ENCODE data around the gene BCAR3. TPM values are rescaled to one million over a fixed set of nuclear protein-coding genes. Genes with fewer than 3 reads are reported as not detected.
"Not testable (repeated sequence)": the region's sequence is repeated elsewhere in the genome, so short reads cannot be mapped to it uniquely, and the experiment has no call there.

BCAR3 gene
- total RNA-seq, 2 donors from 2014 or later: 45.2 to 47.7 TPM

DNA sequence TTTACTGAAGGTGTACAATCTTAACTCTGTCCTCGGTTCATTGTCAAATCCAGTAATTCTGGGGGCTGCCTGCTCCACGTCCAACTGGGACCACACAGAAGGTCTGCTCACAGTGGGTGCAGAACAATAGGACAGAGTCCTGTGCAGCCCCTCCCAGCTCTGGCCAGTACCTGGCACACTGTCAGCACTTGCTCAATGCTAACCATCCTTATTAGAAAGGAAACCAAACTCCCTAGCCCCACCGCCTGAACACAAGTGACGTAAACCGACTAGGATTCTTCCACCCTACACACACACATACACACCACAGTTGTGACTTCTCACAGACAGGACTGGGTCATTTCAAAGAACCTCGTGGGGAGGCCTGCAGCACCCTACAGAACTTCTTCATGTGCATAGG is 5.2 kb downstream of the BCAR3 start:
- intact Hi-C loops (cut with DNase I): no loop called here
- H3K27ac ChIP-seq: no peak overlapping the region
- H3K27me3 ChIP-seq: no peaks in the 10 kb centered on the region
- H3K9ac ChIP-seq (ENCODE audit: low read depth in 2 of 2, low read length in 2 of 2): no peak overlapping the region
- TF ChIP-seq, protein P1, sequence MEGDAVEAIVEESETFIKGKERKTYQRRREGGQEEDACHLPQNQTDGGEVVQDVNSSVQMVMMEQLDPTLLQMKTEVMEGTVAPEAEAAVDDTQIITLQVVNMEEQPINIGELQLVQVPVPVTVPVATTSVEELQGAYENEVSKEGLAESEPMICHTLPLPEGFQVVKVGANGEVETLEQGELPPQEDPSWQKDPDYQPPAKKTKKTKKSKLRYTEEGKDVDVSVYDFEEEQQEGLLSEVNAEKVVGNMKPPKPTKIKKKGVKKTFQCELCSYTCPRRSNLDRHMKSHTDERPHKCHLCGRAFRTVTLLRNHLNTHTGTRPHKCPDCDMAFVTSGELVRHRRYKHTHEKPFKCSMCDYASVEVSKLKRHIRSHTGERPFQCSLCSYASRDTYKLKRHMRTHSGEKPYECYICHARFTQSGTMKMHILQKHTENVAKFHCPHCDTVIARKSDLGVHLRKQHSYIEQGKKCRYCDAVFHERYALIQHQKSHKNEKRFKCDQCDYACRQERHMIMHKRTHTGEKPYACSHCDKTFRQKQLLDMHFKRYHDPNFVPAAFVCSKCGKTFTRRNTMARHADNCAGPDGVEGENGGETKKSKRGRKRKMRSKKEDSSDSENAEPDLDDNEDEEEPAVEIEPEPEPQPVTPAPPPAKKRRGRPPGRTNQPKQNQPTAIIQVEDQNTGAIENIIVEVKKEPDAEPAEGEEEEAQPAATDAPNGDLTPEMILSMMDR (IDR thresholded peaks at IDR 0.05): no peak
- DNase-seq: no peak
- peaks cover 8% of the 10 kb centered on the region for H3K4me1 ChIP-seq
- no peaks in the 10 kb centered on the region for H3K36me3 ChIP-seq
- no peak overlapping the region for H3K4me3 ChIP-seq
- H3K9me3 ChIP-seq: no peaks in the 10 kb centered on the region

DNA sequence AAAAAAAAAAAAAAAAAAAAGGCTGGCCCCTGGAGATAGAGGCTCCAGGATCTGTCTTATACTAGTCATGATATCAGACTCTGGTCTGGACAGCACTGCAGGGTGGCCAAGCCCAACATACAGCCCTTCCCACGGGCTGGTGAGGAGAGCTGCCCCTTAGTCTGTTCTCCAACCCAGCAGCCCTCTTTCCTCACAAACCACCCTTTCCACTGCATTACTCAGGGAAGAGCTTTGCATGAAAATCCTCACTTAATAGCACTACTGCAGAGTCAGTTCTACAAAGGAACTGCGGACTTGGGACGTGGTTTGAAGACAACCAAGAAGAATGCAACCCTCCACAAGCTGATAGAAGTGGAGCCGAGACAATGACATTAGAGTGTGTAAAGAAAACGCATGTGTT is 5.7 kb downstream of the BCAR3 start:
- Histone ChIP-seq H3K36me3 (no peaks in the 10 kb centered on the region), H3K4me1 (peaks cover 8% of the 10 kb centered on the region), H3K27me3 (no peaks in the 10 kb centered on the region), H3K9ac (ENCODE audit: low read depth in 2 of 2, low read length in 2 of 2) (no peak overlapping the region), H3K4me3 (no peak overlapping the region), H3K27ac (no peak overlapping the region), H3K9me3 (no peaks in the 10 kb centered on the region)
- intact Hi-C loops (cut with DNase I): no loop called here
- no peak for DNase-seq
- TF ChIP-seq, protein P1 (IDR thresholded peaks at IDR 0.05): no peak

DNA sequence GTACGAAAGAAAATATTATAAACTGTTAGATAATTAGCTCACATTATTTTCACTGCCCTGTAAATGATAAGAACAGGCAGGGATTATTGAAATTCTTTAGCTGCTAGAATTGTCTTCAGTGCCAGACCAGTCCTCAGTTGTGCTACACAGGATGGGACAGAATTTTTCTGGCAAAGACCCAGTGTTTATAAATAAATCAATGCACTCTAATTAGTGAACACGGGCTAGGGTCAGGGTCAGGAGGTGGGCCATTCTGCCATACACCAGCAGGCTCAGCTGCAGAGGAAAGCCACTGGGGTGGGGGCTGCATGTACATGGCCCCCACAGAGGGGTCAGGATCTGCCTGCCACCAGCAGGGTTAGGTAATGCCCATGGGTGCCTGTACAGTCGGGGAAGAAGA is 6.4 kb downstream of the BCAR3 start:
- Histone ChIP-seq H3K27me3 (no peaks in the 10 kb centered on the region), H3K9me3 (no peaks in the 10 kb centered on the region), H3K9ac (ENCODE audit: low read depth in 2 of 2, low read length in 2 of 2) (no peak overlapping the region), H3K27ac (no peak overlapping the region), H3K4me3 (no peak overlapping the region), H3K36me3 (no peaks in the 10 kb centered on the region), H3K4me1 (peaks cover 8% of the 10 kb centered on the region)
- DNase-seq: no peak
- intact Hi-C loops (cut with DNase I): no loop called here
- TF ChIP-seq, protein P1 (IDR thresholded peaks at IDR 0.05): no peak

DNA sequence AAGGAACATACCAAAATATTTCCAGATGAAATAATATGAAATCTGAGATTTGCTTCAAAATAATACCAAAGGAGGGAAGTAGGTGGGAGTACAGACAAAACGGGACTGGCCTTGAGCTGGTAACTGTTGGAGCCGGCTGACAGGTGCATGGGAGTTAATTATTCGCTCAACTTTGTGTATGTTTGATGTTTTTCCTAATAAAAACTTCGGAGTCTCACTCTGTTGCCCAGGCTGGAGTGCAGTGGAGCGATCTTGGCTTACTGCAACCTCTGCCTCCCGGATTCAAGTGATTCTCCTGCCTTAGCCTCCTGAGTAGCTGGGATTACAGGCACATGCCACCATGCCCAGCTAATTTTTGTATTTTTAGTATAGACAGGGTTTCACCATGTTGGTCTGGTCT is 7.6 kb downstream of the BCAR3 start:
- H3K36me3 ChIP-seq; H3K9me3 ChIP-seq; H3K27ac ChIP-seq; H3K4me3 ChIP-seq; DNase-seq; H3K4me1 ChIP-seq; H3K9ac ChIP-seq (ENCODE audit: low read depth in 2 of 2, low read length in 2 of 2); H3K27me3 ChIP-seq; intact Hi-C loops (cut with DNase I): not testable (repeated sequence)

DNA sequence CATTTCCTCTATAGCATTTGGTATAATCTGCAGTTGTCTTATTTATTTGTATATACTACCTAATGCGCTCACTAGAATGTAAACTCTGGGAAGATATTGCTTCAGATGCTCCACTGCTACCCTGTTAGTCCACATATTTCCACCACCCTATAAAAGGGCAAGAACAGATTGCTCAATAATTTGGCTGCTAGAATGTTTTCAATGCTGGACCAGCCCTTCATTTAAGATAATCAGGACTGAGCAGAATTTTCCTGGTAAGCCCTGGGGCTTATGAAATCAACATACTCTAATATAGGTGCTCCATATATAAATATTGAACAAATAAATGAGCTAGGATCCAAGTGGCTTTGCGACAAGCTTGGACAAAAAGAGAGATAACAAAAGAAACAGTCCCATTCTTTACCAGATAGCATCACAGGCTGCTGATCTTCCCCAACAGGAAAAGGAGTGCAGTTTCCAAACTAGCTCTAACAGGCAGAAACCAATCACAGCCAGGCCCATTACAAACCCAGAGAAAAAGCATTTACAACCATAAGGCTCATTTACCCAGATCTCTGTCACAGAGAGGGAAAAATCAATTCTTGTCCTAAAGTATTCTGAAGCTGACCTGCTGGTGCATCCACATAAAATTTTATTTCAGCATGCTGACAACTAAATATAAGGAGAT is 8.3 kb downstream of the BCAR3 start:
- Histone ChIP-seq H3K27me3 (no peaks in the 10 kb centered on the region), H3K4me1 (peaks cover 8% of the 10 kb centered on the region), H3K4me3 (no peak overlapping the region), H3K27ac (no peak overlapping the region), H3K9ac (ENCODE audit: low read depth in 2 of 2, low read length in 2 of 2) (no peak overlapping the region), H3K9me3 (no peaks in the 10 kb centered on the region), H3K36me3 (no peaks in the 10 kb centered on the region)
- intact Hi-C loops (cut with DNase I): no loop called here
- no peak for DNase-seq
- TF ChIP-seq, protein P1 (IDR thresholded peaks at IDR 0.05): no peak

DNA sequence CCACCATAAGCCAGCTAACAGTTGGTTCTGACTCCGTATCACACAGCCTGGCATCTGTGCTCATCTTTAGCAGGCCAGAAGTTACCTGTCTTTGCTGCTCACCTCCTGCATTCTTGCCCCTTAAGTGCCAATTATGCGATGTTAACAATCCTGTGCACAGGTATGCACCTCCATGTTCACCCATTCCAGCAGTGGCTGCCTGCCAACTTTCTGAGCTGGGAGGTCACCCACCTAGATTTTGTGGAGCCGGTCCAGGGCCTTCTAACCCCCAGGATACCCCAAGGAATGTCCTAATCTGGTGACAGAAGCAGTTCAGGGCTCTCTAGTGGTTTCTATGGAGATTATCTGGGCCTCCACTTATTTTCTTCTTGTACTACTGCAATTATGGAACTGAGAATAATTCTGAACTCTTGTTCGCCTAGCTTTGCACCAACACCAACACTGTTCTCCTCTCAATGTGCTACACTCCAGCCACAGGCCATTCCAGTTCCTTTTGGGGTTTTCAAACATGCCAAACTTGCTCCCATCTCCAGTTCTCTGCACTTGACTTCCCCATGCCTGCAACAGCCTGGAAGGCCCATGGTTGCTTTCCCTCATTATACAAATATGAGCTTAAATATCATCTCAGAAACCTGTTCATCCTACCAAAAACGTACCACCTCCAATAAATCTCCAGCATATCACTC is 9.0 kb downstream of the BCAR3 start:
- Histone ChIP-seq H3K9me3 (no peaks in the 10 kb centered on the region), H3K27me3 (no peaks in the 10 kb centered on the region), H3K4me1 (peaks cover 8% of the 10 kb centered on the region), H3K36me3 (no peaks in the 10 kb centered on the region), H3K27ac (no peak overlapping the region), H3K9ac (ENCODE audit: low read depth in 2 of 2, low read length in 2 of 2) (no peak overlapping the region), H3K4me3 (no peak overlapping the region)
- TF ChIP-seq, protein P1 (IDR thresholded peaks at IDR 0.05): no peak
- DNase-seq: peak; percentile 40
- intact Hi-C loops (cut with DNase I): no loop called here
